HepG2 (cell line): ENCODE measurements around the gene NT5C1A. TPM values are rescaled to one million over a fixed set of nuclear protein-coding genes. Genes with fewer than 3 reads are reported as not detected.

Experiments used
- ATAC-seq: fragments of 200-7000 bp; cut with Tn5 transposase; 3 replicates; pipeline ENCODE4 v1.9.1; 2020; ENCODE audit warnings: mild to moderate bottlenecking, moderate library complexity
- BruUV-seq: library from RNA; stranded (reverse); fragments of 400-500 nt; replicated peaks from 2 replicates; lab custom pipeline; 2021; lab: Mats Ljungman, UMichigan
- CTCF ChIA-PET: fragments of 300-600 bp; formaldehyde crosslinking; extraction: SDS; loops from one replicate; lab custom pipeline; 2021; ENCODE audit warnings: low total read pairs, inconsistent platforms, low intra/inter-chr PET ratio; lab: Yijun Ruan, JAX
- POLR2A ChIA-PET: fragments of 350-600 bp; sonication (Branson Sonifier 250); formaldehyde crosslinking; loops from one replicate; lab custom pipeline; 2020; ENCODE audit warnings: antibody characterized with exemption, inconsistent platforms; lab: Yijun Ruan, JAX
- DNase-seq: peaks from one replicate; pipeline ENCODE4 v3.0.0-alpha.2; 2015; ENCODE audit warnings: low spot score
- FAIRE-seq: peaks from 3 replicates; lab custom pipeline; 2011; peaks lifted over from hg19 to GRCh38; lab: Jason Lieb, UNC
- H2AFZ ChIP-seq: one replicate; pipeline ENCODE4 v1.6.1; 2011; ENCODE audit warnings: low read length, inconsistent platforms
- H3K27ac ChIP-seq: fragments of 300-600 bp; 3 replicates; pipeline ENCODE4 v1.8.0; 2011; ENCODE audit warnings: mixed run types, mild to moderate bottlenecking, mixed read lengths, low read length, inconsistent platforms; ENCODE audit not compliant: insufficient read depth; ENCODE audit errors: extremely low read length
- H3K27me3 ChIP-seq, 2 experiments: fragments of 200-600 bp in 1 of 2; 2 replicates in 1 of 2; 3 replicates in 1 of 2; pipeline versions ENCODE4 v1.6.0 to v1.8.0; 2011; ENCODE audit warnings: low read length in 2 of 2, mild to moderate bottlenecking in 2 of 2, moderate library complexity in 2 of 2, inconsistent platforms in 1 of 2; ENCODE audit not compliant: insufficient read depth in 2 of 2, control insufficient read depth in 1 of 2
- H3K36me3 ChIP-seq, 2 experiments: fragments of 200-600 bp in 1 of 2; replicated peaks in 1 of 2; 2 replicates in 1 of 2; 3 replicates in 1 of 2; pipeline versions ENCODE4 v1.5.1 to v1.8.0; 2011; ENCODE audit warnings: low read length in 2 of 2, inconsistent platforms in 1 of 2; ENCODE audit not compliant: insufficient read depth in 2 of 2, control insufficient read depth in 1 of 2
- H3K4me1 ChIP-seq: 2 replicates; pipeline ENCODE4 v1.5.1; 2012; ENCODE audit warnings: low read length, inconsistent platforms; ENCODE audit not compliant: insufficient read depth
- H3K4me2 ChIP-seq: 2 replicates; pipeline ENCODE4 v1.6.0; 2011; ENCODE audit warnings: low read depth, low read length, inconsistent platforms
- H3K4me3 ChIP-seq, 3 experiments: fragments of 200-600 bp in 1 of 3; sonication (generic), shearing (Covaris generic) in 1 of 3; replicated peaks in 1 of 3; 2 replicates each; pipeline ENCODE4 v1.5.1; 2011 to 2016; ENCODE audit warnings: low read length in 3 of 3, inconsistent platforms in 2 of 3, low read depth in 2 of 3, mild to moderate bottlenecking in 2 of 3, control low read depth in 1 of 3, mixed read lengths in 1 of 3; ENCODE audit not compliant: insufficient read depth in 1 of 3
- H3K79me2 ChIP-seq: one replicate; pipeline ENCODE4 v1.6.1; 2011; ENCODE audit warnings: low read length, inconsistent platforms; ENCODE audit not compliant: insufficient read depth
- H3K9ac ChIP-seq: 2 replicates; pipeline ENCODE4 v1.6.0; 2011; ENCODE audit warnings: mild to moderate bottlenecking, low read depth, low read length, inconsistent platforms; ENCODE audit not compliant: insufficient read depth
- H3K9me3 ChIP-seq: 2 replicates; pipeline ENCODE4 v1.5.1; 2012; ENCODE audit warnings: mild to moderate bottlenecking, low read length
- H4K20me1 ChIP-seq: 2 replicates; pipeline ENCODE4 v1.6.0; 2011; ENCODE audit warnings: inconsistent platforms, mild to moderate bottlenecking, low read length, moderate library complexity; ENCODE audit not compliant: insufficient read depth
- FOSL2 ChIP-seq: sonication (generic); formaldehyde crosslinking; IDR thresholded peaks from 2 replicates; pipeline ENCODE4 v1.4.0; 2020; ENCODE audit warnings: missing genetic modification reagents
- NFE2L2 ChIP-seq: fragments of 150-350 bp; IDR thresholded peaks from 2 replicates; pipeline ENCODE4 v1.6.1; 2014; ENCODE audit warnings: low read length
- TEAD3 ChIP-seq: optimal IDR thresholded peaks from 2 replicates; pipeline ENCODE3; 2016; ENCODE audit warnings: borderline replicate concordance
- TFAP4 ChIP-seq: sonication (generic); IDR thresholded peaks from 2 replicates; pipeline ENCODE4 v1.6.1; 2016; ENCODE audit warnings: low read depth, borderline replicate concordance
- TRIM24 ChIP-seq: sonication (generic); formaldehyde crosslinking; IDR thresholded peaks from 2 replicates; pipeline ENCODE4 v1.8.0; 2022; ENCODE audit warnings: mild to moderate bottlenecking, missing genetic modification reagents
- ZBTB38 ChIP-seq: sonication (generic); formaldehyde crosslinking; IDR thresholded peaks from 2 replicates; pipeline ENCODE4 v1.5.1; 2020; ENCODE audit warnings: mild to moderate bottlenecking, missing genetic modification reagents
- ZNF138 ChIP-seq: sonication (generic); formaldehyde crosslinking; IDR thresholded peaks from 2 replicates; pipeline ENCODE4 v1.5.0; 2020; ENCODE audit warnings: mild to moderate bottlenecking, low read depth, missing genetic modification reagents
- ZNF224 ChIP-seq: sonication (generic); formaldehyde crosslinking; IDR thresholded peaks from 2 replicates; pipeline ENCODE4 v1.5.0; 2020; ENCODE audit warnings: mild to moderate bottlenecking, missing genetic modification reagents
- ZNF44 ChIP-seq: sonication (generic); formaldehyde crosslinking; IDR thresholded peaks from 2 replicates; pipeline ENCODE4 v1.5.1; 2020; ENCODE audit warnings: mild to moderate bottlenecking, missing genetic modification reagents
- ZNF501 ChIP-seq: sonication (generic); formaldehyde crosslinking; IDR thresholded peaks from 2 replicates; pipeline ENCODE4 v1.5.1; 2020; ENCODE audit warnings: mild to moderate bottlenecking, moderate library complexity, missing genetic modification reagents
- ZSCAN29 ChIP-seq: sonication (generic); formaldehyde crosslinking; conservative IDR thresholded peaks from 2 replicates; pipeline ENCODE4 v1.4.0; 2020; ENCODE audit warnings: mild to moderate bottlenecking, missing genetic modification reagents
- ZSCAN5A ChIP-seq: sonication (generic); formaldehyde crosslinking; IDR thresholded peaks from 2 replicates; pipeline ENCODE4 v1.8.0; 2022; ENCODE audit warnings: mild to moderate bottlenecking, missing genetic modification reagents, borderline replicate concordance
- WGBS: methylation state at CpG from one replicate; pipeline ENCODE4 v1.1.6; 2017; ENCODE audit warnings: low lambda C conversion rate; 5-methylcytosine and 5-hydroxymethylcytosine counted together
- in situ Hi-C: cut with HindIII; loops from 2 replicates; pipeline ENCODE4 v1.10.0; 2017; ENCODE audit warnings: low pct_unique_long_range_greater_than_20kb; ENCODE audit not compliant: extremely low pct_ligation_motif_present
- intact Hi-C: fragments of 100-400 bp; cut with micrococcal nuclease; formaldehyde crosslinking; loops from one replicate; pipeline ENCODE4 v1.10.0; 2022; ENCODE audit not compliant: unreplicated experiment
- polyA plus RNA-seq, 8 experiments: library from polyadenylated mRNA; depleted of rRNA in 3 of 8; stranded (reverse) in 7 of 8; unstranded in 1 of 8; fragments of >200 nt; fragmentation: Illumina TruSeq in 4 of 8; extraction: Trizol in 4 of 8; gene quantifications; 2 replicates each; pipeline versions ENCODE4 v1.2.1 to v1.2.3, GENCODE V29; 2011 to 2016; ENCODE audit warnings: low read depth in 4 of 8, missing spikeins in 1 of 8, mixed read lengths in 1 of 8; ENCODE audit not compliant: insufficient read depth in 1 of 8
- total RNA-seq, 5 experiments: library from RNA; depleted of rRNA; stranded (reverse); fragments of >200 nt; fragmentation: Illumina TruSeq; extraction: Trizol; gene quantifications; 2 replicates each; pipeline ENCODE4 v1.2.3, GENCODE V29; 2016; ENCODE audit warnings: low read depth in 1 of 5

The NT5C1A gene
- total and polyA plus RNA-seq, 2 of the 13 experiments (the other 11 are each of a cell fraction or from before 2014, with no cell fraction given) = not detected

GRCh38 chr1:39711966-39712340 is 40.0 kb upstream of the NT5C1A start (continued):
- TF ChIP-seq ZNF44 (CRISPR knock-in tag) (no peak), ZNF138 (CRISPR knock-in tag) (no peak), ZBTB38 (CRISPR knock-in tag) (no peak), ZSCAN5A (CRISPR knock-in tag) (no peak)

GRCh38 chr1:39711104-39711965 is 39.4 kb upstream of the NT5C1A start:
- intact Hi-C loops (no loop called here), in situ Hi-C loops (no loop called here)
- FAIRE-seq = no peak
- TF ChIP-seq NFE2L2 = peak; percentile 47; the same call in 1 of the 2 replicates
- TF ChIP-seq FOSL2 (CRISPR knock-in tag) = peak; percentile 55; the same call in 1 of the 2 replicates
- TF ChIP-seq TEAD3 (CRISPR knock-in tag) = peak; percentile 31
- 0 out of 2 replicates have a peak, but pooled peaks have one; percentile 17 for TF ChIP-seq ZNF501
- TF ChIP-seq TRIM24 (CRISPR knock-in tag) = no peak
- no peak for TF ChIP-seq ZNF224 (CRISPR knock-in tag)
- TF ChIP-seq ZSCAN29 (CRISPR knock-in tag) = no peak
- peak; percentile 23; the same call in 1 of the 2 replicates for TF ChIP-seq TFAP4
- TF ChIP-seq, all 625 proteins: peak for 5
- no TSS peak for BruUV-seq
- Histone ChIP-seq H3K4me2 (no peak overlapping the region), H3K27me3 (no peaks in the 10 kb centered on the region; a peak in 1 of 5 replicates), H3K9me3 (no peaks in the 10 kb centered on the region), H3K79me2 (no peaks in the 10 kb centered on the region), H2AFZ (no peak overlapping the region), H3K36me3 (no peaks in the 10 kb centered on the region), H4K20me1 (no peaks in the 10 kb centered on the region), H3K9ac (no peak overlapping the region), H3K4me1 (peaks cover 11% of the 10 kb centered on the region; the same call in 1 of the 2 replicates), H3K4me3 (no peak overlapping the region), H3K27ac (no peak overlapping the region)
- DNase-seq (peak; percentile 52), ATAC-seq (peak; percentile 86)
- ChIA-PET POLR2A (no interaction called here), CTCF (no interaction called here)
- WGBS = 14% methylated on average over 11 of the region's 12 CpGs
